Lower lobe of right lung (tissue), 2 donors: ENCODE data around the gene SLC41A1. TPM values are rescaled to one million over a fixed set of nuclear protein-coding genes. Genes with fewer than 3 reads are reported as not detected.

Experiments
- ATAC-seq, 2 donors: fragments of 200-7000 bp; cut with Tn5 transposase; one replicate each; pipeline ENCODE4 v1.9.1; 2020 to 2022; ENCODE audit warnings: mild to moderate bottlenecking in 2 of 2, moderate library complexity in 2 of 2
- DNase-seq: peaks from one replicate; pipeline ENCODE4 v3.0.0-alpha.2; 2020
- H3K27ac ChIP-seq: fragments of 200-600 bp; one replicate; pipeline ENCODE4 v1.8.0; 2022
- H3K27me3 ChIP-seq: fragments of 200-600 bp; one replicate; pipeline ENCODE4 v1.8.0; 2022; ENCODE audit warnings: low read depth
- H3K36me3 ChIP-seq: fragments of 200-600 bp; one replicate; pipeline ENCODE4 v1.8.0; 2022; ENCODE audit warnings: mild to moderate bottlenecking
- H3K4me1 ChIP-seq: fragments of 200-600 bp; one replicate; pipeline ENCODE4 v1.8.0; 2022
- H3K4me3 ChIP-seq: fragments of 200-600 bp; one replicate; pipeline ENCODE4 v1.8.0; 2022; ENCODE audit warnings: mild to moderate bottlenecking
- H3K9me3 ChIP-seq: fragments of 200-600 bp; one replicate; pipeline ENCODE4 v1.8.0; 2022
- intact Hi-C: fragments of 100-400 bp; cut with DNase I; formaldehyde crosslinking; loops from one replicate; pipeline ENCODE4 v1.11.0; 2022
- total RNA-seq: library from RNA; stranded (reverse); fragmentation: NEBNext Ultra II Directional; extraction: Animal tissue kit (Norgen Biotek cat#: 25700); gene quantifications from one replicate; pipeline ENCODE4 v1.2.1, GENCODE V29; 2021
- TF ChIP-seq, protein P1 (sequence below): fragments of 200-600 bp; IDR thresholded peaks from one replicate; pipeline ENCODE4 v1.8.0; 2022; ENCODE audit warnings: antibody characterized with exemption, mild to moderate bottlenecking
- donor health status: DM: no; HTN: yes; CAD: no; lungs with severe emphysema.

Gene SLC41A1
- total RNA-seq, 1 donor from 2014 or later: 29.3 TPM

DNA sequence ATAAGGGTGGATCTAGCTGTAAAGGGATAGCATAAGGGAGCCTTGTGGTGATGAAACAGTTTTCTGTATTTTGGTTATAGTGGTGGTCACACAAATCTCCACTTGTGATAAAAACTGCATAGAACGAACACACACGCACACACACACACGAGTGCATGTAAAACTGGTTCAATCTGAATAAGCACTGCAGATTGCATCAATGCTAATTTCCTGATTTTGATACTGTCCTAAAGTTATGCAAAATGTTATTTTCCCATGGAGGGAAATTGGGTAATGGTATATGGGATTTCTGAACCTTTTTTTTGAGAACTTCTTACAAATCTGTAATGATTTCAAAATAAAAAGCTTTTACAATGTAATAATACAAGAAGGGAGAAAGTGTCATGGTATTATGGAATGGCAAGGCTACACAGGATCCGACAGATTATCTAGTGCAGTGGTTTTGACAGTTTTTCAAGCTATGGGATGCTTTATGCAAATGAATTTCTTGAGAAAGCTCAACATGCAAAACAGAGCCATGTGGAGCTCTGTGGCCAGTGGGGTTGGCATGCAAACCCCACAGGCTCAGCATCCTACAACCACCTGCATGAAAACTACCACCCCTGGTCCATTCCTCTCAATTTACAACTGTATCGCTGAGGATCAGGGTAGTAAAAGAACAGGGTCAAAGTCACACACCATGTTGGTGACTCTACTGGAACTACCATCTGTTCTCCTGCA, 18.8 kb downstream of the SLC41A1 start:
- DNase-seq: no peak
- Histone ChIP-seq H3K4me3 (no peak overlapping the region), H3K27ac (no peak overlapping the region), H3K27me3 (no peaks in the 10 kb centered on the region), H3K36me3 (peaks cover 94% of the 10 kb centered on the region), H3K4me1 (no peaks in the 10 kb centered on the region), H3K9me3 (no peaks in the 10 kb centered on the region)
- intact Hi-C loops: loop anchor here (10.0 kb wide), 2 partner anchors 121 to 181 kb away; no protein-coding TSS in a partner anchor
- no peak for ATAC-seq
- TF ChIP-seq, protein P1, sequence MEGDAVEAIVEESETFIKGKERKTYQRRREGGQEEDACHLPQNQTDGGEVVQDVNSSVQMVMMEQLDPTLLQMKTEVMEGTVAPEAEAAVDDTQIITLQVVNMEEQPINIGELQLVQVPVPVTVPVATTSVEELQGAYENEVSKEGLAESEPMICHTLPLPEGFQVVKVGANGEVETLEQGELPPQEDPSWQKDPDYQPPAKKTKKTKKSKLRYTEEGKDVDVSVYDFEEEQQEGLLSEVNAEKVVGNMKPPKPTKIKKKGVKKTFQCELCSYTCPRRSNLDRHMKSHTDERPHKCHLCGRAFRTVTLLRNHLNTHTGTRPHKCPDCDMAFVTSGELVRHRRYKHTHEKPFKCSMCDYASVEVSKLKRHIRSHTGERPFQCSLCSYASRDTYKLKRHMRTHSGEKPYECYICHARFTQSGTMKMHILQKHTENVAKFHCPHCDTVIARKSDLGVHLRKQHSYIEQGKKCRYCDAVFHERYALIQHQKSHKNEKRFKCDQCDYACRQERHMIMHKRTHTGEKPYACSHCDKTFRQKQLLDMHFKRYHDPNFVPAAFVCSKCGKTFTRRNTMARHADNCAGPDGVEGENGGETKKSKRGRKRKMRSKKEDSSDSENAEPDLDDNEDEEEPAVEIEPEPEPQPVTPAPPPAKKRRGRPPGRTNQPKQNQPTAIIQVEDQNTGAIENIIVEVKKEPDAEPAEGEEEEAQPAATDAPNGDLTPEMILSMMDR: no peak

DNA sequence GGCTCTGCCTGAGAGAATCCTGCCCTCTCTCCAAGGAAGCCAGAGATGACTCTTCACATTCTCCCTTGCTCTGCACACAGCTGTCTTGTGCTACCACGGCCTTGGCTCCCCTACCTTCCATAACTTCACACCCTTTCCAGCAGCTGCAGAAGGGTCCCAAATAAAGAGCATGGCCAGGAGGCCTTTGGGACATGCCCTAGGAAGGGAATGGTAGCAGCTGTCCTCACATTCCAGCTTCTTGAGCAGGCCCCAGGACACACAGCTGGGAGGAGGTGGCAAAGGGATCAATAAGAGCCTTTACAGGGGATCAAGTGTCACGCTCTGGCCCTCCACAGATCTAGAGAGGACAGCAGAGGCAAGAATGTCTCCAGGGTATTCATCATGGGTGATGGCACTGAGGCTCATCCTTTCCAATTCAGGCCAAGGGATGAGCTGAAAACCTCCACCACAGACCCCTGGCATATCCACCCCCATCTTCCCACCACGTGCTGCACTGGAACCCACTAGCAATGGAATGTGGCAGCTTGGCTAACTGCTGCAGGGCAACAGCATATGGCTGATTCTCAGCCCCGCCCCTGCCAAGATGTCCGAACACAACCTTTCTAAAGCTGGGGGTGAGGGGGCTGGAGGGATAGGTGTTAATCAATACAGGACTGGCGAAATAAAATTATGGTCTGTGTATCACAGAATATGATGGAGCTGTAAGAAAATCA, 19.9 kb downstream of the SLC41A1 start:
- TF ChIP-seq, protein P1: no peak
- Histone ChIP-seq H3K9me3 (no peaks in the 10 kb centered on the region), H3K4me3 (no peak overlapping the region), H3K27ac (no peak overlapping the region), H3K4me1 (no peaks in the 10 kb centered on the region), H3K36me3 (peaks cover 84% of the 10 kb centered on the region), H3K27me3 (no peaks in the 10 kb centered on the region)
- DNase-seq (no peak), ATAC-seq (no peak)
- intact Hi-C loops: loop anchor here (10.0 kb wide), 2 partner anchors 122 to 182 kb away; no protein-coding TSS in a partner anchor

DNA sequence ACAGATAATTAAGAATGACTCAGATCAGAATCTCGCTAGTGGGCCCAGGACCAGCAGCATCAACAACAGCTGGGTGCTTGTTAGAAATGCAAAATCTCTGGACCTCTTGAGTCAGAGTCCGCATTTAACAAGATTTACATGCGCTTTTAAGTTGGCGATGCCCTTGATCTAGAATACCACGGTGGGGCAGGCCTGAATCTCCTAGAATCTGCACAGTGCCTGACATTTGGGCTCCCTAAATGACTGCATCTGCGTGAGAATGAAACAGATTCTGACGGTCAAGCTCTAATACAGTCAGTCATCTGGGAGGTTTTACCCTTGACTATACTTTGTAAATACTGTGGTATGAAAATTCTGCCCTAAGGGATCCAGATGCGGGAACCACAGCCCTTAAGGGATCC, 20.5 kb downstream of the SLC41A1 start:
- DNase-seq: no peak
- peaks cover 77% of the 10 kb centered on the region for H3K36me3 ChIP-seq

DNA sequence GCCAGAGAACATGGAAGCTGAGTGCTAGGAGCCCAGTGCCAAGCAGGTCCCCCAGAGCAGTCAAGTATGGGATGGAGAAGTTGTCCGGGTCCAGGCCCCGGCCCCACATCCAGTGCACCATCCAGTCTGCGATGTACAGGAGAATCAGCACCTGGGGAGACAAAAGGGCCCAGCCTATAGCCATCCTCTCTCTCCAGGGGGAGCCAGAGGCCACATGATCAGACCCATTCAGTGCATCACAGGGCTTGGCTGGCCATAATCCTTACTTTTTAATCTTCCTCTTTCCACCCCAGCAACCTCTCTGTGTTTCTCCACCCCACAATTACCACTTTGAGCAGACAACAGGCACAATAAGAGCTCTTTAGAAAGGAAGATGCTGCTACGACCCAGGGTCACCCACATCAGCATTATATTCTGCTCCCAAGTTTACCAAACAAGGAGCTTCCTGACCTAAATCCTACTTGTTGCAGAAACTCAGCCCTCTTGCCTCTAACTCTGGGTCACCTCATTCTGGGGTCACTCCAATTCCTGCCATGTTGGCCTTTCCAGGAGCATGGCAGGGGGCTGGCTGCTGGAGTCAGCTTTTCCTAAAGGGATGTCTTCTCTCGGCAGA, 21.3 kb downstream of the SLC41A1 start:
- DNase-seq (peak; percentile 65), ATAC-seq (peak; percentile 86 to 92)
- Histone ChIP-seq H3K27me3 (no peaks in the 10 kb centered on the region), H3K27ac (no peak overlapping the region), H3K4me1 (no peaks in the 10 kb centered on the region), H3K36me3 (peaks cover 69% of the 10 kb centered on the region), H3K4me3 (no peak overlapping the region), H3K9me3 (no peaks in the 10 kb centered on the region)
- TF ChIP-seq, protein P1: peak; percentile 80
- intact Hi-C loops: loop anchor here (10.0 kb wide), 2 partner anchors 123 to 183 kb away; no protein-coding TSS in a partner anchor

More for the DNA sequence above, 20.5 kb downstream of the SLC41A1 start:
- Histone ChIP-seq H3K4me1 (no peaks in the 10 kb centered on the region), H3K27me3 (no peaks in the 10 kb centered on the region), H3K4me3 (no peak overlapping the region), H3K27ac (no peak overlapping the region), H3K9me3 (no peaks in the 10 kb centered on the region)
- TF ChIP-seq, protein P1: no peak
- intact Hi-C loops: loop anchor here (10.0 kb wide), 2 partner anchors 122 to 182 kb away; no protein-coding TSS in a partner anchor
- no peak for ATAC-seq

DNA sequence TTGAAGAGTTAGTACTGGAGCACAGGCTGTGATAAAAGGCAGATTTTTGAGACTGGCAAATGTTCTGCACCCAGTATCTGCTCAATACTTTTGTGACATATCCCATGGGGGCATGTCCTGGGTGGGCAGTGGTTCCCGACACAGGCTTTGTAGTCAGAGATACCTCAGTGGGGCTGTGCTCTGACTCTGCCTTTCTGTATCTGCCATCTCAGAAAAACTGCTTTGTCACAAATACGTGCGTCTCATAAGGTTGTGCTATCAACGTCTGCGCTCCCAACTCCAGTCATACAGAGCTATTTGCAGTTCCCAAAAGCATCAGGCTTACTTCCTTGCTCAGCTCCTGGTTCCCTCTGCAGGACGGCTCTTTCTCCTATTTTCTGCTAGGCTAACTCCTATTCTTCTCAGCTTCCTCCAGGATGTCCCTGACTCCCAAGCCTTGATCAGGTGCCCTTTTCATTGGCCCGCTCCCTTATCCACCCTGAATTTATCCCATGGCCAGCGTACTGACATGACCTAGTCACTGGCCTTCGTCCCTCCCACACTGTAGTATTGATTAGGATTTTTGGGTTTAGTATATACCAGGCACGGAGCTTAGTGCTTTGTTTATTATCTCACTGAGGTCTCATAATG, 25.6 kb downstream of the SLC41A1 start:
- H3K36me3 ChIP-seq: peaks cover 28% of the 10 kb centered on the region
- no peaks in the 10 kb centered on the region for H3K9me3 ChIP-seq
- no peaks in the 10 kb centered on the region for H3K27me3 ChIP-seq
- no peak for ATAC-seq
- H3K27ac ChIP-seq: no peak overlapping the region
- TF ChIP-seq, protein P1: no peak
- no peak overlapping the region for H3K4me3 ChIP-seq
- intact Hi-C loops: no loop called here
- no peaks in the 10 kb centered on the region for H3K4me1 ChIP-seq
- DNase-seq: no peak
